HFF-Myc (cell line): ENCODE measurements around the gene EDARADD.
"Not testable (repeated sequence)": the region's sequence is repeated elsewhere in the genome, so short reads cannot be mapped to it uniquely, and the experiment has no call there.

Source experiments
- DNase-seq: peaks from one replicate; pipeline ENCODE4 v3.0.0-alpha.2; 2011; ENCODE audit warnings: low read depth; ENCODE audit errors: extremely low read depth
- H3K4me3 ChIP-seq: replicated peaks from 2 replicates; pipeline ENCODE4 v1.5.1; 2011; ENCODE audit warnings: low read depth, mild to moderate bottlenecking, control low read depth, low read length
- TF ChIP-seq, protein P1 (sequence below): IDR thresholded peaks from 2 replicates; pipeline ENCODE4 v1.5.1; 2012; ENCODE audit warnings: mild to moderate bottlenecking, low read depth, low read length, control low read depth; ENCODE audit errors: missing control alignments

EDARADD gene

DNA sequence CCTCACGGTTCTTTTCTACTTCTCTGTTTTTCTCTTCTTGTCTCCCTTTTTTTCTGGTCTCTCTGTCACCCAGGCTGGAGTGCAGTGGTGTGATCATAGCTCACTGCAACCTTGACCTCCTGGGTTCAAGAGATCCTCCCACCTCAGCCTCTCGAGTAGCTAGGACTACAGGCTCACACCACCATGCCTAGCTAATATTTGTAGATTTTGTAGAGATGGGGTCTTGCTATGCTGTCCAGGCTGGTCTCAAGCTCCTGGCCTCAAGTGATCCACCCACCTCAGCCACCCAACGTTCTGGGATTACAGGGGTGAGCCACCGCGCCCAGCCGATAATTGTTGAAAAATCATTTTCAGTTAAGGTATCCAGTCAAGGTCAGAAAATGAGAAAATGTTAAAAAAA lies 103.8 kb downstream of the EDARADD start:
- no peak for DNase-seq
- no peak overlapping the region for H3K4me3 ChIP-seq
- TF ChIP-seq, protein P1, sequence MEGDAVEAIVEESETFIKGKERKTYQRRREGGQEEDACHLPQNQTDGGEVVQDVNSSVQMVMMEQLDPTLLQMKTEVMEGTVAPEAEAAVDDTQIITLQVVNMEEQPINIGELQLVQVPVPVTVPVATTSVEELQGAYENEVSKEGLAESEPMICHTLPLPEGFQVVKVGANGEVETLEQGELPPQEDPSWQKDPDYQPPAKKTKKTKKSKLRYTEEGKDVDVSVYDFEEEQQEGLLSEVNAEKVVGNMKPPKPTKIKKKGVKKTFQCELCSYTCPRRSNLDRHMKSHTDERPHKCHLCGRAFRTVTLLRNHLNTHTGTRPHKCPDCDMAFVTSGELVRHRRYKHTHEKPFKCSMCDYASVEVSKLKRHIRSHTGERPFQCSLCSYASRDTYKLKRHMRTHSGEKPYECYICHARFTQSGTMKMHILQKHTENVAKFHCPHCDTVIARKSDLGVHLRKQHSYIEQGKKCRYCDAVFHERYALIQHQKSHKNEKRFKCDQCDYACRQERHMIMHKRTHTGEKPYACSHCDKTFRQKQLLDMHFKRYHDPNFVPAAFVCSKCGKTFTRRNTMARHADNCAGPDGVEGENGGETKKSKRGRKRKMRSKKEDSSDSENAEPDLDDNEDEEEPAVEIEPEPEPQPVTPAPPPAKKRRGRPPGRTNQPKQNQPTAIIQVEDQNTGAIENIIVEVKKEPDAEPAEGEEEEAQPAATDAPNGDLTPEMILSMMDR = no peak

DNA sequence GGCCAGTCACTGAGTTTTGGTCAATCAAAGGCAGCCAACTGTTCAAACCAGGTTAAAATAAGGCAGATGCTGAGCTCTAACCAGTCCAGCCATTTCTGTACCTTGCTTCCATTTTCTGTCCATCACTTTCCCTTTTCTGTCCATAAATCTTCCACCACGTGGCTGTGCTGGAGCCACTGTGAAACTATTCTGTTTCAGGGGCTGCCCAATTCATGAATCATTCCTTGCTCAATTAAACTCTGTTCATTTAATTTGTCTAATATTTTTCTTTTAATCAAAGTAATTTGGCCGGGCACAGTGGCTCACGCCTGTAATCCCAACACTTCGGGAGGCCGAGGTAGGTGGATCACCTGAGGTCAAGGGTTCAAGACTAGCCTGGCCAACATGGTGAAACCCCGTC lies 107.0 kb downstream of the EDARADD start:
- no peak for DNase-seq
- TF ChIP-seq, protein P1 = no peak

GRCh38 chr1:236502579-236502971 lies 108.5 kb downstream of the EDARADD start:
- DNase-seq = no peak
- no peak overlapping the region; the same call in 1 of the 2 replicates for H3K4me3 ChIP-seq
- TF ChIP-seq, protein P1 = no peak

More for the DNA sequence above, 107.0 kb downstream of the EDARADD start:
- no peak overlapping the region for H3K4me3 ChIP-seq

- TF ChIP-seq, protein P1 = no peak
- DNase-seq = peak; percentile 33
- H3K4me3 ChIP-seq = peak overlapping the region; percentile 24
Observed at GRCh38 chr1:236502972-236503639, 109.0 kb downstream of the EDARADD start.

GRCh38 chr1:236504338-236504737 lies 110.3 kb downstream of the EDARADD start:
- not testable (repeated sequence) for DNase-seq, H3K4me3 ChIP-seq

DNA sequence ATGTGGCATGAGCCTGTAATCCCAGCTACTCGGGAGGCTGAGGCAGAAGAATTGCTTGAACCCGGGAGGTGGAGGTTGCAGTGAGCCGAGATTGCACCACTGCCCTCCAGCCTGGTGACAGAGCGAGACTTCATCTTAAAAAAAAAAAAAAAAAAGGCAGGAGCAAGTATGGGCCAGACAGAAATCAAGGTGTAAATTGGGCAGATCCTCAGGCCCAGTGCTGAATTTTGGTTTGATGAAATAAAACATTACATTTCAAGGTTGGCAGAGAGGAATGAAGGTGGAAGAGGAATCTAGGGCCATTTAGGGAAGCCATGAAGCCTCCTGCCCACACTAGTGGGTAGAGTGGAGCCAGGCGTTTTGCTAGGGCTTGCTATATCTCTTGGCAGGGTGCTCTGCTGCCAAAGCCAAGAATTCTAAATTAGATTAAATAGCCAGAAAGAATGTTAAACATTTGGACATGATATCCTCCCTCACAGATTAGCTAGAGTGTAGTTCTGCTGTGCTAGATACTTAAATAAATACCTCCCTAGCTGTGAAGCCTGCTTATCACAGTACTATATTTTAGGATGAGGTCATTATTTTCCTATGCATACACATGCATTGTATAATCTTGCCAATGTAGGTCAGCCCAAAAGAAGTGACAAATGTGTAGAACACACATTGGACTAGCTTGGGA lies 113.1 kb downstream of the EDARADD start:
- TF ChIP-seq, protein P1 = no peak
- H3K4me3 ChIP-seq = no peak overlapping the region
- DNase-seq = no peak

DNA sequence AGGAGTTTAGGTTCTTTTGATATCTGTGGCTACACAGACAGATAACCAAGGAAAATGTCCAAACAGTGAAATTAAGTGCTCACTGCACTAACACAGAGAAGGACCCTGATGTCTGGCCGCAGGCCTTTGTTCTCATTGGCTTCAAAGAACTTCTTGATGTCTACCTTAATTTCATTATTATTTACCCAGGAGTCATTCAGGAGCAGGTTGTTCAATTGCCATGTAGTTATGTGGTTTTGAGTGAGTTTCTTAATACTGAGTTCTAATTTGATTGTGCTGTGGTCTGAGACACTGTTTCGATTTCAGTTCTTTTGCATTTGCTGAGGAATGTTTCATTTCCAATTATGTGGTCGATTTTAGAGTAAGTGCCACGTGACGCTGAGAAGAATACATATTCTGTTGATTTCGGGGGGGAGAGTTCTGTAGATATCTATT lies 114.5 kb downstream of the EDARADD start:
- H3K4me3 ChIP-seq = no peak overlapping the region
- TF ChIP-seq, protein P1 = no peak
- DNase-seq = no peak
